Neutrophil (primary cell): Measurements from ENCODE around the gene TIAM1.

Experiments used
- H3K27ac ChIP-seq: fragments of 200-600 bp; sonication (generic); 2 replicates; pipeline ENCODE4 v1.5.1; 2016; ENCODE audit warnings: mild to moderate bottlenecking, moderate library complexity
- H3K27me3 ChIP-seq: fragments of 200-600 bp; sonication (generic); 2 replicates; pipeline ENCODE4 v1.6.0; 2016; ENCODE audit warnings: mild to moderate bottlenecking
- H3K36me3 ChIP-seq: fragments of 200-600 bp; sonication (generic); 2 replicates; pipeline ENCODE4 v1.5.1; 2017
- H3K4me1 ChIP-seq, 2 experiments: fragments of 200-600 bp in 1 of 2; sonication (generic) in 1 of 2; 1 replicate in 1 of 2; 2 replicates in 1 of 2; pipeline versions ENCODE4 v1.5.1 to v1.6.1; 2013 to 2016; ENCODE audit warnings: low read depth in 1 of 2, low read length in 1 of 2, mild to moderate bottlenecking in 1 of 2, moderate library complexity in 1 of 2; ENCODE audit not compliant: control insufficient read depth in 1 of 2, insufficient read depth in 1 of 2
- H3K4me3 ChIP-seq, 2 experiments: fragments of 200-600 bp in 1 of 2; sonication (generic) in 1 of 2; 1 replicate in 1 of 2; 2 replicates in 1 of 2; pipeline ENCODE4 v1.5.1; 2013 to 2016; ENCODE audit warnings: low read depth in 1 of 2, low read length in 1 of 2, mild to moderate bottlenecking in 1 of 2, moderate library complexity in 1 of 2
- H3K9me3 ChIP-seq: fragments of 200-600 bp; sonication (generic); 2 replicates; pipeline ENCODE4 v1.5.1; 2016
- CTCF ChIP-seq: fragments of 200-600 bp; sonication (generic); IDR thresholded peaks from 2 replicates; pipeline ENCODE4 v1.5.1; 2016; ENCODE audit warnings: antibody characterized with exemption

TIAM1 gene

GRCh38 chr21:31382060-31382459 lies 38.0 kb upstream of the TIAM1 start:
- no peak for TF ChIP-seq CTCF
- Histone ChIP-seq H3K4me3 (no peak overlapping the region), H3K27me3 (peaks cover 9% of the 10 kb centered on the region), H3K27ac (no peak overlapping the region), H3K36me3 (no peaks in the 10 kb centered on the region), H3K4me1 (no peaks in the 10 kb centered on the region), H3K9me3 (no peaks in the 10 kb centered on the region)

- H3K36me3 ChIP-seq, result no peaks in the 10 kb centered on the region
- H3K4me3 ChIP-seq, result no peak overlapping the region
- H3K27ac ChIP-seq, result no peak overlapping the region
- H3K4me1 ChIP-seq, result no peaks in the 10 kb centered on the region
- no peaks in the 10 kb centered on the region for H3K9me3 ChIP-seq
- TF ChIP-seq CTCF, result no peak
- H3K27me3 ChIP-seq, result no peaks in the 10 kb centered on the region
Observed at GRCh38 chr21:31376301-31376700, 32.2 kb upstream of the TIAM1 start.

GRCh38 chr21:31374395-31374794 lies 30.3 kb upstream of the TIAM1 start:
- Histone ChIP-seq H3K36me3 (no peaks in the 10 kb centered on the region), H3K4me3 (no peak overlapping the region), H3K4me1 (no peaks in the 10 kb centered on the region), H3K27me3 (no peaks in the 10 kb centered on the region), H3K9me3 (no peaks in the 10 kb centered on the region), H3K27ac (no peak overlapping the region)
- no peak for TF ChIP-seq CTCF

GRCh38 chr21:31372471-31372765 lies 28.4 kb upstream of the TIAM1 start:
- Histone ChIP-seq H3K36me3 (no peaks in the 10 kb centered on the region), H3K4me1 (no peaks in the 10 kb centered on the region), H3K27ac (no peak overlapping the region), H3K27me3 (no peaks in the 10 kb centered on the region), H3K9me3 (no peaks in the 10 kb centered on the region), H3K4me3 (no peak overlapping the region)
- TF ChIP-seq CTCF, result no peak

- Histone ChIP-seq H3K36me3 (no peaks in the 10 kb centered on the region), H3K27me3 (no peaks in the 10 kb centered on the region), H3K9me3 (no peaks in the 10 kb centered on the region), H3K4me3 (no peak overlapping the region), H3K27ac (no peak overlapping the region), H3K4me1 (no peaks in the 10 kb centered on the region)
- TF ChIP-seq CTCF, result no peak
Observed at GRCh38 chr21:31371715-31372470, 27.8 kb upstream of the TIAM1 start.
